GM19023 (cell line): ENCODE results near the gene GTSE1.

Source experiments
- ATAC-seq: cut with Tn5 transposase; IDR thresholded peaks from one replicate; pipeline ENCODE4 v1.9.1; 2021; ENCODE audit warnings: mild to moderate bottlenecking, moderate library complexity; ENCODE audit not compliant: unreplicated experiment

GTSE1 gene

GRCh38 chr22:46351767-46352166 is 55.1 kb downstream of the GTSE1 start:
- ATAC-seq = no peak

- no peak for ATAC-seq
Measured at GRCh38 chr22:46352276-46352675, 55.6 kb downstream of the GTSE1 start.

- no peak for ATAC-seq
Measured at GRCh38 chr22:46352691-46353386, 56.2 kb downstream of the GTSE1 start.

GRCh38 chr22:46353483-46354105 is 56.9 kb downstream of the GTSE1 start:
- no peak for ATAC-seq

- ATAC-seq = no peak
Measured at GRCh38 chr22:46354176-46354992, 57.7 kb downstream of the GTSE1 start.

- ATAC-seq = no peak
Measured at GRCh38 chr22:46354993-46355305, 58.3 kb downstream of the GTSE1 start.

GRCh38 chr22:46355369-46355995 is 58.8 kb downstream of the GTSE1 start:
- no peak for ATAC-seq

GRCh38 chr22:46355996-46356471 is 59.4 kb downstream of the GTSE1 start:
- ATAC-seq = no peak

GRCh38 chr22:46356496-46357480 is 60.1 kb downstream of the GTSE1 start:
- ATAC-seq = no peak

GRCh38 chr22:46357711-46358520 is 61.2 kb downstream of the GTSE1 start:
- ATAC-seq = no peak

- ATAC-seq = no peak
Measured at GRCh38 chr22:46358766-46359165, 62.1 kb downstream of the GTSE1 start.

GRCh38 chr22:46359362-46359761 is 62.7 kb downstream of the GTSE1 start:
- ATAC-seq = no peak

- no peak for ATAC-seq
Measured at GRCh38 chr22:46360097-46360496, 63.4 kb downstream of the GTSE1 start.

- no peak for ATAC-seq
Measured at GRCh38 chr22:46360891-46361290, 64.2 kb downstream of the GTSE1 start.

- no peak for ATAC-seq
Measured at GRCh38 chr22:46361826-46362202, 65.1 kb downstream of the GTSE1 start.

- no peak for ATAC-seq
Measured at GRCh38 chr22:46362203-46362933, 65.7 kb downstream of the GTSE1 start.

- ATAC-seq = no peak
Measured at GRCh38 chr22:46362934-46363515, 66.4 kb downstream of the GTSE1 start.

- ATAC-seq = no peak
Measured at GRCh38 chr22:46363611-46364321, 67.1 kb downstream of the GTSE1 start.
